Mesenchymal stem cell (in vitro differentiated cells and primary cell): ENCODE measurements around the gene EEFSEC.

ENCODE experiments used
- DNase-seq: peaks from one replicate; pipeline ENCODE4 v3.0.0-alpha.2; 2013
- H2AFZ ChIP-seq: one replicate; pipeline ENCODE4 v1.6.1; 2013; ENCODE audit warnings: low read depth, mild to moderate bottlenecking, control low read depth, inconsistent platforms, low read length, moderate library complexity
- H2AK5ac ChIP-seq: 2 replicates; pipeline ENCODE4 v1.6.1; 2013; ENCODE audit warnings: low read length, moderate library complexity, mild to moderate bottlenecking, inconsistent platforms; ENCODE audit not compliant: severe bottlenecking
- H2BK120ac ChIP-seq: one replicate; pipeline ENCODE4 v1.6.1; 2013; ENCODE audit warnings: low read depth, mild to moderate bottlenecking, inconsistent platforms, low read length, moderate library complexity
- H2BK12ac ChIP-seq, 2 experiments: one replicate each; pipeline ENCODE4 v1.6.1; 2013; ENCODE audit warnings: inconsistent platforms in 2 of 2, low read length in 2 of 2, mild to moderate bottlenecking in 2 of 2, moderate library complexity in 2 of 2, control low read depth in 1 of 2
- H2BK15ac ChIP-seq: one replicate; pipeline ENCODE4 v1.6.1; 2013; ENCODE audit warnings: mild to moderate bottlenecking, low read depth, inconsistent platforms; ENCODE audit not compliant: poor library complexity, severe bottlenecking
- H2BK5ac ChIP-seq: 2 replicates; pipeline ENCODE4 v1.6.1; 2013; ENCODE audit warnings: low read depth, mild to moderate bottlenecking, low read length, control low read depth, inconsistent platforms; ENCODE audit not compliant: poor library complexity, severe bottlenecking
- H3K14ac ChIP-seq, 2 experiments: one replicate each; pipeline ENCODE4 v1.6.1; 2013; ENCODE audit warnings: inconsistent platforms in 2 of 2, low read length in 2 of 2, control low read depth in 1 of 2, mild to moderate bottlenecking in 1 of 2, moderate library complexity in 1 of 2
- H3K18ac ChIP-seq, 2 experiments: one replicate each; pipeline ENCODE4 v1.6.1; 2013; ENCODE audit warnings: inconsistent platforms in 2 of 2, low read length in 2 of 2, control low read depth in 1 of 2, low read depth in 1 of 2, mild to moderate bottlenecking in 1 of 2
- H3K23ac ChIP-seq, 2 experiments: one replicate each; pipeline ENCODE4 v1.6.1; 2013; ENCODE audit warnings: inconsistent platforms in 2 of 2, low read length in 2 of 2, mild to moderate bottlenecking in 2 of 2, moderate library complexity in 2 of 2, control low read depth in 1 of 2
- H3K27ac ChIP-seq: 2 replicates; pipeline ENCODE4 v1.5.1; 2013; ENCODE audit warnings: mild to moderate bottlenecking, moderate library complexity, low read length, control low read depth, inconsistent platforms; ENCODE audit not compliant: poor library complexity, severe bottlenecking
- H3K27me3 ChIP-seq, 2 experiments: 2 replicates each; pipeline versions ENCODE4 v1.6.1 to v1.7.0; 2013; ENCODE audit warnings: low read length in 2 of 2, mild to moderate bottlenecking in 2 of 2, moderate library complexity in 2 of 2, control low read depth in 1 of 2, inconsistent platforms in 1 of 2; ENCODE audit not compliant: control insufficient read depth in 1 of 2, insufficient read depth in 1 of 2
- H3K36me3 ChIP-seq, 2 experiments: 2 replicates each; pipeline versions ENCODE4 v1.6.1 to v1.7.0; 2013; ENCODE audit warnings: low read length in 2 of 2, control low read depth in 1 of 2, inconsistent platforms in 1 of 2, low read depth in 1 of 2, mild to moderate bottlenecking in 1 of 2; ENCODE audit not compliant: insufficient read depth in 2 of 2, control insufficient read depth in 1 of 2
- H3K4ac ChIP-seq, 2 experiments: one replicate each; pipeline ENCODE4 v1.6.1; 2013; ENCODE audit warnings: inconsistent platforms in 2 of 2, low read length in 2 of 2, mild to moderate bottlenecking in 2 of 2, moderate library complexity in 2 of 2, control low read depth in 1 of 2, low read depth in 1 of 2
- H3K4me1 ChIP-seq: 2 replicates; pipeline ENCODE4 v1.6.1; 2013; ENCODE audit warnings: low read depth, low read length, control low read depth; ENCODE audit not compliant: control insufficient read depth, insufficient read depth
- H3K4me2 ChIP-seq: 2 replicates; pipeline ENCODE4 v1.6.1; 2013; ENCODE audit warnings: low read length, mild to moderate bottlenecking, inconsistent platforms; ENCODE audit not compliant: poor library complexity, severe bottlenecking
- H3K4me3 ChIP-seq, 2 experiments: 2 replicates each; pipeline versions ENCODE4 v1.5.1 to v1.7.0; 2013; ENCODE audit warnings: low read length in 2 of 2, mild to moderate bottlenecking in 2 of 2, control low read depth in 1 of 2, low read depth in 1 of 2; ENCODE audit not compliant: insufficient read depth in 1 of 2
- H3K79me1 ChIP-seq: replicated peaks from 2 replicates; pipeline ENCODE4 v1.6.1; 2013; ENCODE audit warnings: mild to moderate bottlenecking, control low read depth, low read length, inconsistent platforms; ENCODE audit not compliant: poor library complexity, severe bottlenecking
- H3K9ac ChIP-seq: 2 replicates; pipeline ENCODE4 v1.7.0; 2013; ENCODE audit warnings: mild to moderate bottlenecking, low read length, moderate library complexity
- H3K9me3 ChIP-seq: 2 replicates; pipeline ENCODE4 v1.7.0; 2013; ENCODE audit warnings: mild to moderate bottlenecking, low read length; ENCODE audit not compliant: control insufficient read depth
- H4K8ac ChIP-seq: one replicate; pipeline ENCODE4 v1.6.1; 2013; ENCODE audit warnings: inconsistent platforms, mild to moderate bottlenecking, low read length, moderate library complexity
- H4K91ac ChIP-seq: one replicate; pipeline ENCODE4 v1.6.1; 2013; ENCODE audit warnings: mild to moderate bottlenecking, low read length, inconsistent platforms
- WGBS: methylation state at CpG from one replicate; pipeline ENCODE4 v1.1.7; 2013; ENCODE audit warnings: mixed read lengths; 5-methylcytosine and 5-hydroxymethylcytosine counted together

The EEFSEC gene

DNA sequence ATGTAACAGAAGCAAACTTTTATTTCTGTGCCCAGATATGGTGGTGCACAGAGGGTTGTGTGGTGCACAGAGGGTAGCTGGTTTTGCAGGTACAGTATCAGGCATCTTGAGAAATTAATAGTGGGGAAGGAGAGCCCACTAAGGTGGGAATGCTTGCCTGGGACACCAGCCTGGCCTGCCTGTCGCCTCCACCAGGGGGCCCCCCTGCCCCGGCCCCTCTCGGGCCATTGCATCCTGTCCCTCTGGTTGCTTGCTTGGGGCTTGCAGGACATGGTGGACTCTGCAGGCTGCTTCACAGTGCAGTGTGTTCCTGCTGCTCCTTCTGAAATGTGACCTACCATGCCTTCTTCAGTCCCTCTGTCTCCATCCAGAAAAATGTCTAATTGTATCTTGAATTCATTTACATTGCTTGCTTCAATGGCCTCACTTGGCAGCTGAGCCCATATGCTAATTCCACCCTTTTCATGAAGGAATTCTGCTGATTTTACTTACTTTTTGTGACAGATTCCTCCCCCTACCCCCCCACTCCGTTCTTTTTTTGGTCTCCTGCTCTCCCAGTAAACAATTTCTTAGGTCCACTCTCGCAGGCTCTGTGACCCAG is 73.6 kb downstream of the EEFSEC start:
- Histone ChIP-seq H3K18ac (no peak overlapping the region), H2BK12ac (no peak overlapping the region), H2AK5ac (no peak overlapping the region), H3K4me2 (no peak overlapping the region), H2AFZ (no peak overlapping the region), H4K91ac (no peak overlapping the region), H3K4ac (no peak overlapping the region), H3K14ac (no peak overlapping the region), H3K23ac (no peak overlapping the region), H3K36me3 (no peaks in the 10 kb centered on the region), H2BK15ac (no peak overlapping the region), H3K27ac (no peak overlapping the region), H3K27me3 (no peaks in the 10 kb centered on the region), H3K4me3 (no peak overlapping the region), H3K9ac (no peak overlapping the region), H3K4me1 (peaks cover 3% of the 10 kb centered on the region), H2BK120ac (no peak overlapping the region), H3K79me1 (peaks cover 14% of the 10 kb centered on the region), H4K8ac (no peak overlapping the region), H3K9me3 (peaks cover 11% of the 10 kb centered on the region), H2BK5ac (no peak overlapping the region)
- DNase-seq, result peak; percentile 41
- 41% methylated on average over 5 of the region's 5 CpGs for WGBS

DNA sequence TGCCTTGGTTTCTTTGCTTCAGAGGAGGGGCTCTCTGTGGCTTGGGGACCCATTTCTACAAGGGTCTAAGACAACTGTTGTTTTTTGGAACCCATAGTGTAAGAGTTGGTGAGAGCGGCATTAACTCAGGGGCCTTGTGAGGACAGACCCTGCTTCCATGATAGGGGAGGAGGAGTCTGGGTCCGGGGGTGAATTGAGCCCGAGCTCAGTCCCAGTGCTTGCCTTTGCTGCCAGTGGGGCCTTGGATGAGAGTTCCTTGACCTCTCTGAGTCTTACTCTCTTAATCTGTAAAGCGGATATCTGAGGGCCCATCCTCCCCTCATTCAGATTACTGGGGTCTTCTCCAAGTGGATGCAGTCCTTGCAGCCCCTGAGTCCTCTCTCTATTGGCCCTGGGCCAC is 74.2 kb downstream of the EEFSEC start:
- H3K23ac ChIP-seq, result no peak overlapping the region

DNA sequence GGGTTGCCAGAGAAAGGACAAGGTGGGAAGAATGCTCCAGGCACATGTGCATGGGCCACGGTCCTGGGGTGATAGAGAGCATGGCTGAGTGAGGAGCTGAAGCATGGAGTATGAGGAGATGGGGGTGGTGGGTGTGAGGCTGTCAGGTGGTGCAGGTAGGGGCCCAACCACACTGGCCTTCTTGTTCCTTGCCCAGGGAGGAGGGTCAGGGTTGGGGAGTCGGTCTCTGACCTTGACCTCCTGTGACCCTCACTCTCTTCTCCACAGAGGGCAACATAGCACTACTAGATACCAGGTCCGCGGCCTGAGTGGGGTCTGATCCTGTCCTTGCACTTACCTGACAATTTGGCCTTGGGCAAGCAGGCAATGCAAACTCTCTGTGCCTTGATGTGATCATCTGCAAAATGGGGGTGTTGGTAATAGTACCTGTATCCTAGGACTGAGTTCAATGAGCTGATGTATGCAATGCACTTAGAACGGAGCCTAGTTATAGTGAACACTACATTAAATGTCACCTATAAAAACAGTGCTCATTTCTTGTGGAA is 75.2 kb downstream of the EEFSEC start:
- no peak overlapping the region for H3K14ac ChIP-seq
- no peak overlapping the region for H3K23ac ChIP-seq
- no peak overlapping the region for H2BK12ac ChIP-seq
- H3K4me2 ChIP-seq, result no peak overlapping the region
- DNase-seq, result no peak
- WGBS, result 92% methylated on average over 4 of the region's 5 CpGs
- no peak overlapping the region for H2AK5ac ChIP-seq
- no peaks in the 10 kb centered on the region for H3K36me3 ChIP-seq
- no peak overlapping the region for H4K91ac ChIP-seq
- no peak overlapping the region for H2BK120ac ChIP-seq
- H3K4ac ChIP-seq, result no peak overlapping the region
- peaks cover 14% of the 10 kb centered on the region for H3K79me1 ChIP-seq
- no peak overlapping the region for H3K4me3 ChIP-seq
- H3K27ac ChIP-seq, result no peak overlapping the region
- no peak overlapping the region for H2AFZ ChIP-seq
- no peak overlapping the region for H4K8ac ChIP-seq
- H3K18ac ChIP-seq, result no peak overlapping the region
- H3K4me1 ChIP-seq, result peaks cover 3% of the 10 kb centered on the region
- H3K9ac ChIP-seq, result no peak overlapping the region
- peaks cover 3% of the 10 kb centered on the region for H3K9me3 ChIP-seq
- no peak overlapping the region for H2BK5ac ChIP-seq
- no peaks in the 10 kb centered on the region for H3K27me3 ChIP-seq
- no peak overlapping the region for H2BK15ac ChIP-seq

More for the DNA sequence above, 74.2 kb downstream of the EEFSEC start:
- Histone ChIP-seq H2BK5ac (no peak overlapping the region), H4K8ac (no peak overlapping the region), H3K4me2 (no peak overlapping the region), H3K9ac (no peak overlapping the region), H3K4me3 (no peak overlapping the region), H3K4ac (no peak overlapping the region), H2BK15ac (no peak overlapping the region), H3K27ac (no peak overlapping the region), H4K91ac (no peak overlapping the region), H3K9me3 (peaks cover 11% of the 10 kb centered on the region), H3K79me1 (peaks cover 14% of the 10 kb centered on the region), H2BK120ac (no peak overlapping the region), H2AFZ (no peak overlapping the region), H3K4me1 (peaks cover 3% of the 10 kb centered on the region), H2BK12ac (no peak overlapping the region), H3K27me3 (no peaks in the 10 kb centered on the region), H2AK5ac (no peak overlapping the region), H3K18ac (no peak overlapping the region), H3K14ac (no peak overlapping the region), H3K36me3 (no peaks in the 10 kb centered on the region)
- DNase-seq, result no peak
- WGBS, result 94% methylated on average over 4 of the region's 4 CpGs

DNA sequence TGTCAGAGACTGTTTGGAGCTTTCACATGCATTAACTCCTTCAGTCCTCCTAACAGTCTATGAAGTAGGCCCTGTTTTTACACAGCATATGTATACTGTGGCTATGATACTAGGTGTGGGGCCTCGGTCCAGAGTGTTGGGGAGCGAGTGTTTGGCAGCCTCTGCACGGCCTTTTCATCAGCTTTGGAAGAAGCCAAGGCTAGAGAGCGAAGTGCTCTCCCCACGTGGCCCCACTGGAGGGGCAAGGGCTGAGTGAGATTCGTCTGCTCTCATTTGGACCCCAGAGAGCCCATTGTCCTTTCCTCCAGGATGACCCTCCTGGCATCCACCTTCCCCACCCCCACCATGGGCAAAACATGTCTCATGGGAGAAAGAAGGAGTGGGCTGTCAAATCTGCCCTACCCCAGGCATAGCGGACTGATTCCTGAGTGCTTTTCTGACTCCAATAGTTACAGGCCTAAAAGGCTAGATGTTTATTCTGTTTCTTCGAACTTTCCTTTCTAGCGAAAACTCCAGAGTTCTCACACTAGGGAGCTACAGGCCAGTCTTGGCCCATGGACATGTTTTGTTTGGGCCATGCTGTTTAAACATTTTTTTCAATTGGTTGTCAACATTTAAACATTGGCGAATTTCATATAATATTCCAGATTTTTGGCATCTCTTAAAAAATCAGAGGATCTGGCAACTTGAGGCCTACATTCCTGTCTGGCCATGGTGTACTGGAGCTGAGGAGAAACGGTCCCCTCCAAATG is 76.0 kb downstream of the EEFSEC start:
- DNase-seq, result no peak

More for the DNA sequence above, 76.0 kb downstream of the EEFSEC start:
- WGBS, result 95% methylated on average over 11 of the region's 11 CpGs
- no peaks in the 10 kb centered on the region for H3K27me3 ChIP-seq
- H3K36me3 ChIP-seq, result no peaks in the 10 kb centered on the region
- no peak overlapping the region for H2BK120ac ChIP-seq
- no peak overlapping the region for H3K23ac ChIP-seq
- H4K8ac ChIP-seq, result no peak overlapping the region
- H2BK12ac ChIP-seq, result no peak overlapping the region
- peaks cover 3% of the 10 kb centered on the region for H3K4me1 ChIP-seq
- H2BK5ac ChIP-seq, result no peak overlapping the region
- no peak overlapping the region for H2AFZ ChIP-seq
- no peak overlapping the region for H3K18ac ChIP-seq
- no peak overlapping the region for H2BK15ac ChIP-seq
- no peak overlapping the region for H3K4me3 ChIP-seq
- H3K79me1 ChIP-seq, result peaks cover 14% of the 10 kb centered on the region
- no peak overlapping the region for H3K4ac ChIP-seq
- no peak overlapping the region for H3K27ac ChIP-seq
- H4K91ac ChIP-seq, result no peak overlapping the region
- no peak overlapping the region for H3K4me2 ChIP-seq
- no peak overlapping the region for H2AK5ac ChIP-seq
- no peak overlapping the region for H3K9ac ChIP-seq
- H3K9me3 ChIP-seq, result no peaks in the 10 kb centered on the region
- H3K14ac ChIP-seq, result no peak overlapping the region
